HCT116 (cell line): ENCODE measurements around the gene VPS35L. TPM values are rescaled to one million over a fixed set of nuclear protein-coding genes. Genes with fewer than 3 reads are reported as not detected.
A peak's percentile ranks its signal among the peaks of the same experiment; 100 is the strongest.

ENCODE experiments used
- ATAC-seq: fragments of 200-7000 bp; cut with Tn5 transposase; 2 replicates; pipeline ENCODE4 v1.9.1; 2020; ENCODE audit warnings: mild to moderate bottlenecking, moderate library complexity
- BruUV-seq: library from RNA; stranded (reverse); fragments of 400-500 nt; replicated peaks from 2 replicates; lab custom pipeline; 2021; lab: Mats Ljungman, UMichigan
- CTCF ChIA-PET: fragments of 300-600 bp; sonication (Branson Sonifier 250); formaldehyde crosslinking; loops from one replicate; lab custom pipeline; 2021; ENCODE audit warnings: antibody characterized with exemption; lab: Charles Lee
- POLR2A ChIA-PET: fragments of 300-600, 350-600 bp; sonication (Branson Sonifier 250); formaldehyde crosslinking; loops from one replicate; lab custom pipeline; 2021; ENCODE audit warnings: antibody characterized with exemption; lab: Charles Lee
- RAD21 ChIA-PET, 2 experiments: fragments of 300-600 bp; sonication (Branson Sonifier 250); formaldehyde crosslinking; loops; one replicate each; lab custom pipeline; 2023; ENCODE audit warnings: low total read pairs in 2 of 2; ENCODE audit not compliant: uncharacterized antibody in 2 of 2, unreplicated experiment in 2 of 2, low non-redundant PET in 1 of 2; lab: Charles Lee
- DNase-seq: peaks from one replicate; pipeline ENCODE4 v3.0.0-alpha.2; 2010; ENCODE audit warnings: low read depth, low spot score
- H2AFZ ChIP-seq: fragments of 200-600 bp; shearing (Covaris generic), sonication (generic); 2 replicates; pipeline ENCODE4 v1.6.1; 2017; ENCODE audit warnings: low read depth, mixed run types, mixed read lengths, antibody characterized with exemption, low read length; ENCODE audit not compliant: poor library complexity, severe bottlenecking
- H3K27ac ChIP-seq: 2 replicates; pipeline ENCODE4 v1.5.1; 2012; ENCODE audit warnings: low read depth, low read length
- H3K27me3 ChIP-seq: fragments of 200-600 bp; sonication (generic); 2 replicates; pipeline ENCODE4 v1.6.1; 2016; ENCODE audit warnings: mixed run types, low read length, mixed read lengths; ENCODE audit not compliant: insufficient read depth
- H3K36me3 ChIP-seq, 2 experiments: fragments of 200-500 bp in 1 of 2; fragments of 200-600 bp in 1 of 2; sonication (Bioruptor generic) in 1 of 2; sonication (generic) in 1 of 2; 2 replicates each; pipeline versions ENCODE4 v1.5.1 to v1.6.1; 2014 to 2016; ENCODE audit warnings: low read length in 2 of 2, inconsistent platforms in 1 of 2, mixed read lengths in 1 of 2, mixed run types in 1 of 2; ENCODE audit not compliant: insufficient read depth in 2 of 2, control insufficient read depth in 1 of 2
- H3K4me1 ChIP-seq, 2 experiments: fragments of 200-600 bp in 1 of 2; sonication (generic) in 1 of 2; 2 replicates each; pipeline versions ENCODE4 v1.5.1 to v1.6.1; 2012 to 2017; ENCODE audit warnings: low read length in 2 of 2, inconsistent platforms in 1 of 2, mild to moderate bottlenecking in 1 of 2, mixed read lengths in 1 of 2, mixed run types in 1 of 2, moderate library complexity in 1 of 2; ENCODE audit not compliant: insufficient read depth in 2 of 2, control insufficient read depth in 1 of 2
- H3K4me2 ChIP-seq: fragments of 200-600 bp; sonication (generic); 2 replicates; pipeline ENCODE4 v1.6.1; 2017; ENCODE audit warnings: mixed run types, low read length, mixed read lengths
- H3K4me3 ChIP-seq, 2 experiments: fragments of 200-600 bp in 1 of 2; sonication (generic) in 1 of 2; replicated peaks in 1 of 2; 2 replicates each; pipeline ENCODE4 v1.5.1; 2011 to 2016; ENCODE audit warnings: low read length in 2 of 2, control low read depth in 1 of 2, low read depth in 1 of 2, mild to moderate bottlenecking in 1 of 2, mixed read lengths in 1 of 2, mixed run types in 1 of 2
- H3K79me2 ChIP-seq: fragments of 200-600 bp; sonication (generic); 2 replicates; pipeline ENCODE4 v1.6.1; 2017; ENCODE audit warnings: mild to moderate bottlenecking, mixed run types, low read length, moderate library complexity, mixed read lengths; ENCODE audit not compliant: insufficient read depth
- H3K9ac ChIP-seq: fragments of 200-600 bp; sonication (generic); 2 replicates; pipeline ENCODE4 v1.6.1; 2016; ENCODE audit warnings: low read length, mixed read lengths
- H3K9me2 ChIP-seq: fragments of 200-600 bp; sonication (generic), shearing (Covaris generic); 2 replicates; pipeline ENCODE4 v1.6.1; 2017; ENCODE audit warnings: mixed run types, mild to moderate bottlenecking, moderate library complexity; ENCODE audit not compliant: insufficient read depth
- H3K9me3 ChIP-seq, 2 experiments: fragments of 200-500 bp in 1 of 2; fragments of 200-600 bp in 1 of 2; sonication (Bioruptor generic) in 1 of 2; sonication (generic) in 1 of 2; 2 replicates each; pipeline ENCODE4 v1.6.1; 2014 to 2017; ENCODE audit warnings: low read length in 2 of 2, mixed read lengths in 2 of 2, inconsistent platforms in 1 of 2, low read depth in 1 of 2, mild to moderate bottlenecking in 1 of 2, mixed run types in 1 of 2, moderate library complexity in 1 of 2; ENCODE audit not compliant: control insufficient read depth in 1 of 2, insufficient read depth in 1 of 2
- H4K20me1 ChIP-seq: fragments of 200-600 bp; sonication (generic), shearing (Covaris generic); 2 replicates; pipeline ENCODE4 v1.6.1; 2017; ENCODE audit warnings: mixed run types, mild to moderate bottlenecking, moderate library complexity; ENCODE audit not compliant: insufficient read depth
- ELF1 ChIP-seq: IDR thresholded peaks from 2 replicates; pipeline ENCODE4 v1.6.1; 2012; ENCODE audit warnings: low read depth, borderline replicate concordance
- FOSL1 ChIP-seq: IDR thresholded peaks from 2 replicates; pipeline ENCODE4 v1.6.1; 2012; ENCODE audit warnings: low read depth
- JUND ChIP-seq: IDR thresholded peaks from 2 replicates; pipeline ENCODE4 v1.6.1; 2012
- MAX ChIP-seq: IDR thresholded peaks from 2 replicates; pipeline ENCODE4 v1.6.1; 2012
- POLR2A ChIP-seq: IDR thresholded peaks from 2 replicates; pipeline ENCODE4 v1.7.0; 2011; ENCODE audit warnings: borderline replicate concordance; ENCODE audit not compliant: insufficient read depth, insufficient read length; ENCODE audit errors: extremely low read depth
- RAD21 ChIP-seq: IDR thresholded peaks from 2 replicates; pipeline ENCODE4 v1.6.1; 2012; ENCODE audit warnings: low read depth, mild to moderate bottlenecking
- SRF ChIP-seq: IDR thresholded peaks from 2 replicates; pipeline ENCODE4 v1.6.1; 2012; ENCODE audit warnings: low read depth
- TCF7L2 ChIP-seq: IDR thresholded peaks from 2 replicates; pipeline ENCODE4 v1.7.0; 2011; ENCODE audit warnings: borderline replicate concordance, inconsistent platforms; ENCODE audit not compliant: insufficient read depth, insufficient read length; ENCODE audit errors: extremely low read depth
- intact Hi-C: fragments of 100-400 bp; cut with micrococcal nuclease; formaldehyde crosslinking; loops from 2 replicates; pipeline ENCODE4 v1.10.0; 2022
- total RNA-seq: library from RNA; stranded (reverse); gene quantifications from one replicate; pipeline ENCODE4 v1.2.1, GENCODE V29; 2021; ENCODE audit not compliant: unreplicated experiment
- TF ChIP-seq, protein P1 (sequence below), 3 experiments: fragments of 200-600 bp in 1 of 3; sonication (generic) in 1 of 3; IDR thresholded peaks in 2 of 3; conservative IDR thresholded peaks in 1 of 3; 2 replicates each; pipeline ENCODE4 v1.5.1; 2012 to 2017; ENCODE audit warnings: low read depth in 2 of 3, low read length in 2 of 3, antibody characterized with exemption in 1 of 3, borderline replicate concordance in 1 of 3, control low read depth in 1 of 3, mild to moderate bottlenecking in 1 of 3, mixed read lengths in 1 of 3, mixed run types in 1 of 3, moderate library complexity in 1 of 3; ENCODE audit not compliant: insufficient read depth in 1 of 3
- TF ChIP-seq, protein P2 (sequence below): IDR thresholded peaks from 2 replicates; pipeline ENCODE4 v1.6.1; 2011; ENCODE audit warnings: mild to moderate bottlenecking, low read length, moderate library complexity; ENCODE audit not compliant: insufficient replicate concordance; ENCODE audit errors: extremely low read depth
- TF ChIP-seq, protein P3 (sequence below): IDR thresholded peaks from 2 replicates; pipeline ENCODE4 v1.6.1; 2012

VPS35L gene
- total RNA-seq, 1 experiment from 2014 or later = 21.4 TPM

DNA sequence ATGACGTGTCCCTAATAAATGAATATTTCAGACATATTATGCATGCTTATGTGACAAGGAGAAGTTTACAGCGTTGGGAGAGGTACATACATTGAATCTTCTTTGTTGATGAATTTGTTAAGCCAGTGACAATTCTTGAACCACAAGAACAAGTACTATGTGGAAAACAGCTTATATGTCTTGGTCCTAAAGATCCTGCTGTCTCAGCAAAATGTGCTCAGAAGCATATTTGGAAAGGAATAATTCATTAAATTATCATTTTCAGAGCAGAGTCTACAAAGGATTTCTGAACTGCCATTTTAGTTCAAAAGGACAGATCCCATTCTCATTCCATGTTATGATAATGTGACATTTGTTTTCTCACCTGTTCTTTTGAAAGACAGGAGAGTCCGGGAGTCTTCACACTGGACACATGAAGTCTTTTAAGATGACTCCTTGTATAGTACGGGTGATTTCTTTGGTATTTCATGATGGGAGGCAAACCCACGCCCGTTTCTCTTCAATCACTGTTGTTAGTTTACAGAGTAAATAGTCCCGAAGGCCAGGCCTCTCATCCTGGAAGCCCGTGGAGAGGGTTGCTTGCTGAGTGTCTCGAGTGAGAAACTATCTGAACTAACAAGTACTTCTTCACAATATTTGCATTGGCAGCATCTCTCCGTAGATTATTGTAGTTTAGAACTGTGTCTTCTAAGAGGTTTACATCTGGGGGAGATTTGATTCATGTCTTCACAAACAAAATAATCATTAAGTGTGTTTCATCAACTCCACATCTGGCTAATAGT, 26.7 kb downstream of the VPS35L start:
- Histone ChIP-seq H3K4me1 (no peaks in the 10 kb centered on the region), H3K79me2 (no peaks in the 10 kb centered on the region), H3K9ac (no peak overlapping the region), H3K9me2 (no peaks in the 10 kb centered on the region), H3K36me3 (0 out of 4 replicates have a peak, but pooled peaks cover 0 to 2% of the 10 kb centered on the region in 2 experiments), H2AFZ (no peak overlapping the region), H4K20me1 (no peaks in the 10 kb centered on the region), H3K27me3 (no peaks in the 10 kb centered on the region), H3K4me2 (no peak overlapping the region), H3K27ac (no peak overlapping the region), H3K9me3 (no peaks in the 10 kb centered on the region), H3K4me3 (no peak overlapping the region)
- ChIA-PET RAD21 (no interaction called here), CTCF (interaction anchor here (1.4 kb wide), 1 partner anchor 12 kb away, joined by 4 read pairs; no protein-coding TSS in a partner anchor), POLR2A (no interaction called here)
- ATAC-seq = no peak
- intact Hi-C loops = no loop called here
- TF ChIP-seq SRF (no peak), POLR2A (no peak), TCF7L2 (no peak)
- DNase-seq = no peak
- no TSS peak for BruUV-seq

DNA sequence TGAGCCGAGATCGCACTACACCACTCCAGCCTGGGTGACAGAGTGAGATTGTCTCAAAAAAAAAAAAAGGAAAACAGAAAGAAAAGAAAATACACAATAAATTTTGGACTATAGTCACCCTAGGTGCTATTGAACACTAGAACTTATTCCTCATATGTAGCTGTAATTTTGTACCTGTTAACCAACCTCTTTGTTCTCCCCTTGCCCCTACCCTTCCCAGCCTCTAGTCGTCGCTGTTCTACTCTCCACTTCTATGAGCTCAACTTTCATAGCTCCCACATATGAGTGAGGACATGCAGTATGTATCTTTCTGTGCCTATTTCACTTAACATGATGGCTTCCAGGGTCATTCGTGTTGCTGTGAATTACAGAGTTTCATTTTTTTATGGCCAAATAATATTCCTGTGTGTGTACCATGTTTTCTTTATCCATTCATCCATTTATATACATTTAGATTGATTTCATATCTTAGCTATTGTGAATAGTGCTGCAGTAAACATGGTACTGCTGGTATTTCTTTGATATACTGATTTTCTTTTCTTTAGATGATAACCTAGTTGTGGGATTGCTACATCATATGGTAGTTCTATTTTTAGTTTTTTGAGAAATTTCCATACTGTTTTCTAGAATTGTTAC, 28.3 kb downstream of the VPS35L start:
- ATAC-seq = peak; percentile 94
- intact Hi-C loops = no loop called here
- ChIA-PET POLR2A (interaction anchor here (1.0 to 1.3 kb wide), 2 partner anchors 16 to 303 kb away, joined by 3 read pairs; no protein-coding TSS in a partner anchor), CTCF (interaction anchor here (0.6 to 1.8 kb wide), 37 partner anchors 9 to 802 kb away, joined by 3 to 28 read pairs (median 6); partner anchors contain the start of genes GPRC5B and VPS35L), RAD21 (interaction anchor here (0.6 to 0.7 kb wide), 2 partner anchors 18 to 439 kb away, joined by 3 read pairs; no protein-coding TSS in a partner anchor)
- Histone ChIP-seq H3K27me3 (no peaks in the 10 kb centered on the region), H3K27ac (no peak overlapping the region), H3K9me3 (no peaks in the 10 kb centered on the region), H3K4me1 (no peaks in the 10 kb centered on the region), H3K4me2 (no peak overlapping the region), H3K79me2 (no peaks in the 10 kb centered on the region), H2AFZ (no peak overlapping the region), H3K9me2 (no peaks in the 10 kb centered on the region), H3K36me3 (0 out of 4 replicates have a peak, but pooled peaks cover 0 to 2% of the 10 kb centered on the region in 2 experiments), H4K20me1 (no peaks in the 10 kb centered on the region), H3K4me3 (no peak overlapping the region), H3K9ac (no peak overlapping the region)
- BruUV-seq = no TSS peak
- peak; percentile 53 for TF ChIP-seq RAD21
- TF ChIP-seq, protein P1, sequence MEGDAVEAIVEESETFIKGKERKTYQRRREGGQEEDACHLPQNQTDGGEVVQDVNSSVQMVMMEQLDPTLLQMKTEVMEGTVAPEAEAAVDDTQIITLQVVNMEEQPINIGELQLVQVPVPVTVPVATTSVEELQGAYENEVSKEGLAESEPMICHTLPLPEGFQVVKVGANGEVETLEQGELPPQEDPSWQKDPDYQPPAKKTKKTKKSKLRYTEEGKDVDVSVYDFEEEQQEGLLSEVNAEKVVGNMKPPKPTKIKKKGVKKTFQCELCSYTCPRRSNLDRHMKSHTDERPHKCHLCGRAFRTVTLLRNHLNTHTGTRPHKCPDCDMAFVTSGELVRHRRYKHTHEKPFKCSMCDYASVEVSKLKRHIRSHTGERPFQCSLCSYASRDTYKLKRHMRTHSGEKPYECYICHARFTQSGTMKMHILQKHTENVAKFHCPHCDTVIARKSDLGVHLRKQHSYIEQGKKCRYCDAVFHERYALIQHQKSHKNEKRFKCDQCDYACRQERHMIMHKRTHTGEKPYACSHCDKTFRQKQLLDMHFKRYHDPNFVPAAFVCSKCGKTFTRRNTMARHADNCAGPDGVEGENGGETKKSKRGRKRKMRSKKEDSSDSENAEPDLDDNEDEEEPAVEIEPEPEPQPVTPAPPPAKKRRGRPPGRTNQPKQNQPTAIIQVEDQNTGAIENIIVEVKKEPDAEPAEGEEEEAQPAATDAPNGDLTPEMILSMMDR (IDR thresholded peaks at IDR 0.05 in 2 of 3, conservative IDR thresholded peaks at IDR 0.05 in 1 of 3; ENCODE audit: borderline replicate concordance in 1 of 3, insufficient read depth in 1 of 3, low read depth in 2 of 3, low read length in 2 of 3) = peak; percentile 32 to 98 (median 97); a peak in 5 of 6 replicates
- TF ChIP-seq, protein P2, sequence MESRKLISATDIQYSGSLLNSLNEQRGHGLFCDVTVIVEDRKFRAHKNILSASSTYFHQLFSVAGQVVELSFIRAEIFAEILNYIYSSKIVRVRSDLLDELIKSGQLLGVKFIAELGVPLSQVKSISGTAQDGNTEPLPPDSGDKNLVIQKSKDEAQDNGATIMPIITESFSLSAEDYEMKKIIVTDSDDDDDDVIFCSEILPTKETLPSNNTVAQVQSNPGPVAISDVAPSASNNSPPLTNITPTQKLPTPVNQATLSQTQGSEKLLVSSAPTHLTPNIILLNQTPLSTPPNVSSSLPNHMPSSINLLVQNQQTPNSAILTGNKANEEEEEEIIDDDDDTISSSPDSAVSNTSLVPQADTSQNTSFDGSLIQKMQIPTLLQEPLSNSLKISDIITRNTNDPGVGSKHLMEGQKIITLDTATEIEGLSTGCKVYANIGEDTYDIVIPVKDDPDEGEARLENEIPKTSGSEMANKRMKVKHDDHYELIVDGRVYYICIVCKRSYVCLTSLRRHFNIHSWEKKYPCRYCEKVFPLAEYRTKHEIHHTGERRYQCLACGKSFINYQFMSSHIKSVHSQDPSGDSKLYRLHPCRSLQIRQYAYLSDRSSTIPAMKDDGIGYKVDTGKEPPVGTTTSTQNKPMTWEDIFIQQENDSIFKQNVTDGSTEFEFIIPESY = no peak
- TF ChIP-seq FOSL1 = no peak
- no peak for TF ChIP-seq ELF1
- no peak for TF ChIP-seq TCF7L2
- TF ChIP-seq, protein P3, sequence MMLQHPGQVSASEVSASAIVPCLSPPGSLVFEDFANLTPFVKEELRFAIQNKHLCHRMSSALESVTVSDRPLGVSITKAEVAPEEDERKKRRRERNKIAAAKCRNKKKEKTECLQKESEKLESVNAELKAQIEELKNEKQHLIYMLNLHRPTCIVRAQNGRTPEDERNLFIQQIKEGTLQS = no peak
- no peak for TF ChIP-seq MAX
- TF ChIP-seq JUND = no peak
- DNase-seq = peak; percentile 35
